Measurements from ENCODE around the gene CCDC34.
"Not testable (repeated sequence)": the region's sequence is repeated elsewhere in the genome, so short reads cannot be mapped to it uniquely, and the experiment has no call there.

The CCDC34 gene

GRCh38 chr11:27347359-27348339 lies 15.4 kb downstream of the CCDC34 start:
- H3K36me3 ChIP-seq (ENCODE audit: control insufficient read depth, insufficient read depth, low read length) = no peaks in the 10 kb centered on the region
- TF ChIP-seq CTCF (IDR thresholded peaks at IDR 0.05) = no peak
- no peak overlapping the region for H3K4me2 ChIP-seq (ENCODE audit: low read length)
- no peak overlapping the region for H2AFZ ChIP-seq
- H3K9me3 ChIP-seq (ENCODE audit: control insufficient read depth, low read length) = no peaks in the 10 kb centered on the region
- H3K27ac ChIP-seq = no peak overlapping the region
- no peaks in the 10 kb centered on the region for H3K79me2 ChIP-seq
- H3K4me1 ChIP-seq = no peaks in the 10 kb centered on the region
- no peak overlapping the region for H3K9ac ChIP-seq
- no peaks in the 10 kb centered on the region for H3K27me3 ChIP-seq (ENCODE audit: control insufficient read depth, insufficient read depth, low read length)
- no peak overlapping the region for H3K4me3 ChIP-seq (ENCODE audit: low read depth, low read length)

DNA sequence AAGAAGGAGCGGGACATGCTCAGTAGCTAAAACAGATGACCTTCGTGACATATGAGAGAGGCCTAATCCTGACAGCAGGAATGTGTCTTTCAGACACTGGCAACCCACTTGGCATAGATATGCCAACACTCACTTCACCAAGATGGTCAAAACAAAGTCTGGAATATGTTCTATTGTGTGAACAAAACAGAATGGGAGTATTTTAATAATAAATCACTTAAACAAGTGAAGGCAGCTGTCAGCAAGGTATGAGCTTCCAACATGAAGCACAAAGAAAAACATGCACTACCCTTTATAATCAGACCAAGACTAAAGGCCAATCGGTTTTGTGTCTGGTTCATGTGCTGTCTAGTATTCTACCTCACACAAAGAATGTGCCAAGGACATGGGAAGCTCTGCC lies 23.1 kb downstream of the CCDC34 start:
- Histone ChIP-seq H3K27ac (no peak overlapping the region), H3K27me3 (ENCODE audit: control insufficient read depth, insufficient read depth, low read length) (no peaks in the 10 kb centered on the region)
- no peak for TF ChIP-seq CTCF (IDR thresholded peaks at IDR 0.05)

GRCh38 chr11:27334764-27335163 lies 28.3 kb downstream of the CCDC34 start:
- not testable (repeated sequence) for H3K4me3 ChIP-seq (ENCODE audit: low read depth, low read length); H3K9ac ChIP-seq; H3K4me2 ChIP-seq (ENCODE audit: low read length); H3K27me3 ChIP-seq (ENCODE audit: control insufficient read depth, insufficient read depth, low read length); H3K9me3 ChIP-seq (ENCODE audit: control insufficient read depth, low read length); H3K4me1 ChIP-seq; H3K27ac ChIP-seq; H3K79me2 ChIP-seq; H3K36me3 ChIP-seq (ENCODE audit: control insufficient read depth, insufficient read depth, low read length); H2AFZ ChIP-seq

More for the DNA sequence above, 23.1 kb downstream of the CCDC34 start:
- Histone ChIP-seq H3K4me2 (ENCODE audit: low read length) (no peak overlapping the region), H3K9me3 (ENCODE audit: control insufficient read depth, low read length) (no peaks in the 10 kb centered on the region), H3K36me3 (ENCODE audit: control insufficient read depth, insufficient read depth, low read length) (no peaks in the 10 kb centered on the region), H3K4me3 (ENCODE audit: low read depth, low read length) (no peak overlapping the region), H3K9ac (no peak overlapping the region), H2AFZ (no peak overlapping the region), H3K79me2 (no peaks in the 10 kb centered on the region), H3K4me1 (no peaks in the 10 kb centered on the region)

GRCh38 chr11:27331981-27332380 lies 31.0 kb downstream of the CCDC34 start:
- H3K27ac ChIP-seq = no peak overlapping the region
- H3K4me1 ChIP-seq = no peaks in the 10 kb centered on the region
- H3K4me2 ChIP-seq (ENCODE audit: low read length) = no peak overlapping the region
- H3K9ac ChIP-seq = no peak overlapping the region
- no peaks in the 10 kb centered on the region for H3K27me3 ChIP-seq (ENCODE audit: control insufficient read depth, insufficient read depth, low read length)
- no peaks in the 10 kb centered on the region for H3K79me2 ChIP-seq
- TF ChIP-seq CTCF (IDR thresholded peaks at IDR 0.05) = no peak
- H2AFZ ChIP-seq = no peak overlapping the region
- H3K9me3 ChIP-seq (ENCODE audit: control insufficient read depth, low read length) = no peaks in the 10 kb centered on the region
- H3K36me3 ChIP-seq (ENCODE audit: control insufficient read depth, insufficient read depth, low read length) = no peaks in the 10 kb centered on the region
- no peak overlapping the region for H3K4me3 ChIP-seq (ENCODE audit: low read depth, low read length)

DNA sequence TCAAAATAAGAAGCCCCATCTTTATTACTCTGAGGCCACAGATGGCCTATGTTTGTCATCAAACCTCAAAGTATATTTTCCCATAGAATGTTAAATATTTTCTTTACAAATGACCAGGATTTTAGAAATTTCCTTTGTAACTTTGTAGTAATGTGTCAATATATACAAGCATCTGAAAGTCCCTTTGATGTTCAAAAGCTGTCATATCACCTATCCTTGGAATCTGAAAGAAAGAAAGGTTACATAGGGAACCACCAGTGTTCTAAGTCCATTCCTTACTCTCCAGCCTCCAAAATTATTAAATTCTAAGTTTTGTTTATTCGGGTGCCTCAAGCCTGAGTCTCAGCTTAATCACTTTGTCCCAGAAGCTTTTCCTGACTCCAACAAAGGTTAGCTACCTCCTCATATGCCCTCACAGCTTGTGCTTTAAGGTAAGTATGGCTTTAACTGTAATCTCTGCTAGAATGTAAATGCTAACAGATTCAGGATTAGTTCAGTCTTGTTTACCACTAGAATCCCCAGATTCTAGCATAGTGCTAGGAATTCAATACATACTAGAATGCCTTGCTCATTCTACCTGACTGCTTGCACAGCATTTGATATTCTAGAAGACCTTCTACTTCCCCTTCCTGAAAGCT lies 32.3 kb downstream of the CCDC34 start:
- no peaks in the 10 kb centered on the region for H3K9me3 ChIP-seq (ENCODE audit: control insufficient read depth, low read length)
- no peak overlapping the region for H3K4me3 ChIP-seq (ENCODE audit: low read depth, low read length)
- no peak overlapping the region for H3K27ac ChIP-seq
- no peaks in the 10 kb centered on the region for H3K36me3 ChIP-seq (ENCODE audit: control insufficient read depth, insufficient read depth, low read length)
- no peak overlapping the region for H3K4me2 ChIP-seq (ENCODE audit: low read length)
- H2AFZ ChIP-seq = no peak overlapping the region
- no peaks in the 10 kb centered on the region for H3K4me1 ChIP-seq
- no peaks in the 10 kb centered on the region for H3K27me3 ChIP-seq (ENCODE audit: control insufficient read depth, insufficient read depth, low read length)
- no peak overlapping the region for H3K9ac ChIP-seq
- H3K79me2 ChIP-seq = no peaks in the 10 kb centered on the region
- TF ChIP-seq CTCF (IDR thresholded peaks at IDR 0.05) = no peak

Measured in parathyroid adenoma (tissue), 2 donors.